IPS DF 6.9 (cell line): ENCODE measurements around the gene GNG12.

ENCODE experiments used
- DNase-seq: peaks from one replicate; pipeline ENCODE4 v3.0.0-alpha.2; 2013; ENCODE audit warnings: low read depth, low spot score
- H3K27ac ChIP-seq: one replicate; pipeline ENCODE4 v1.5.1; 2013; ENCODE audit warnings: low read length, control low read depth
- H3K27me3 ChIP-seq: 2 replicates; pipeline ENCODE4 v1.6.1; 2013; ENCODE audit warnings: mild to moderate bottlenecking, low read length; ENCODE audit not compliant: control insufficient read depth, insufficient read depth
- H3K36me3 ChIP-seq: 2 replicates; pipeline ENCODE4 v1.6.1; 2013; ENCODE audit warnings: low read length; ENCODE audit not compliant: control insufficient read depth, insufficient read depth
- H3K4me1 ChIP-seq: 2 replicates; pipeline ENCODE4 v1.6.1; 2013; ENCODE audit warnings: low read length; ENCODE audit not compliant: control insufficient read depth, insufficient read depth
- H3K4me3 ChIP-seq: 2 replicates; pipeline ENCODE4 v1.5.1; 2013; ENCODE audit warnings: mild to moderate bottlenecking, low read length
- H3K9me3 ChIP-seq: 2 replicates; pipeline ENCODE4 v1.6.1; 2013; ENCODE audit warnings: low read length, inconsistent platforms; ENCODE audit not compliant: control insufficient read depth, insufficient read depth
- WGBS: extraction: QIAGEN DNeasy Blood & Tissue Kit; methylation state at CpG from one replicate; pipeline ENCODE4 v1.1.7; 2013; ENCODE audit warnings: mixed read lengths, missing lambda C conversion rate; ENCODE audit not compliant: insufficient read length, insufficient coverage; 5-methylcytosine and 5-hydroxymethylcytosine counted together

The GNG12 gene

DNA sequence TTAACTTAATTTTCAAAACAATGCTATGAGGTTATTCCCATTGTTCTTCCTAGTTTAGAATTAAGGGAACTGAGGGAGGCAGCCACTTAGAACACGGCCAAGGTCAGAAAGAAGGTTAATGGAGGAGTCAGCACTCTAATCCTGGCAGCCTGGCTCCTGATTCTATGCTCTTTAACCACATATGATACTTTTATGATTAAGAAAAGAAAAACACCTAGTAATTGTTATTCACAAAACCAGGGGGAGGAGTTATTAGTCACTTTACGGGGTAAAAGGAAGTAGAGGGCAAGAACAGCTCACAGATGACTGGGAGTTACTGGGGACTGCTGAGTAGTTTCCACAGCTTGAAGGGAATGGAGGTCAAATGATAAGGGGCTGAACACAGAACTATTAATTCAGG lies 109.6 kb downstream of the GNG12 start:
- WGBS = no CpG with 5 or more reads among the region's 2 CpGs
- Histone ChIP-seq H3K4me1 (peaks cover 4% of the 10 kb centered on the region; the same call in 1 of the 2 replicates), H3K27ac (no peak overlapping the region), H3K9me3 (no peaks in the 10 kb centered on the region), H3K36me3 (no peaks in the 10 kb centered on the region), H3K27me3 (no peaks in the 10 kb centered on the region), H3K4me3 (no peak overlapping the region)
- DNase-seq = no peak

DNA sequence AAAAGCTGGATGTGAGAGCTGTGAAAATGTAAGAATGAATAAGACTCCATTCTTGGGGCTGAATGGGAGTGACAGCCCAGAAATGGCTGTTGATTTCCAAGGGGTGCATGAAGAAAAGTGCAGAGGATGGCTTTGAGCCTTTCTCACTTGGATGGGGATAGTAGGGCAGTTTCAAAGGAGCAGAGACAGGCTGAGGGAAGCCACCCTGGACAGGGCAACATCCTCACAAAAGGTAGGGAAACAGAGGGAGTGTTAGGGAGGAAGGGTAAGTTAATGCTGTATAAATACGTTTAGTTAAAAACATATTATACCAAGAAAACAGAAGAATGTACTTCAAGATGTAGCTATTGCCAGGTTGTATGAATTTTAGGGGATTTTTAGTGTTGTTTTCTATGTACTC lies 110.1 kb downstream of the GNG12 start:
- Histone ChIP-seq H3K27me3 (no peaks in the 10 kb centered on the region), H3K4me1 (peaks cover 4% of the 10 kb centered on the region; the same call in 1 of the 2 replicates), H3K9me3 (no peaks in the 10 kb centered on the region), H3K4me3 (no peak overlapping the region), H3K27ac (no peak overlapping the region), H3K36me3 (no peaks in the 10 kb centered on the region)
- no CpG with 5 or more reads among the region's 1 CpG for WGBS
- no peak for DNase-seq

DNA sequence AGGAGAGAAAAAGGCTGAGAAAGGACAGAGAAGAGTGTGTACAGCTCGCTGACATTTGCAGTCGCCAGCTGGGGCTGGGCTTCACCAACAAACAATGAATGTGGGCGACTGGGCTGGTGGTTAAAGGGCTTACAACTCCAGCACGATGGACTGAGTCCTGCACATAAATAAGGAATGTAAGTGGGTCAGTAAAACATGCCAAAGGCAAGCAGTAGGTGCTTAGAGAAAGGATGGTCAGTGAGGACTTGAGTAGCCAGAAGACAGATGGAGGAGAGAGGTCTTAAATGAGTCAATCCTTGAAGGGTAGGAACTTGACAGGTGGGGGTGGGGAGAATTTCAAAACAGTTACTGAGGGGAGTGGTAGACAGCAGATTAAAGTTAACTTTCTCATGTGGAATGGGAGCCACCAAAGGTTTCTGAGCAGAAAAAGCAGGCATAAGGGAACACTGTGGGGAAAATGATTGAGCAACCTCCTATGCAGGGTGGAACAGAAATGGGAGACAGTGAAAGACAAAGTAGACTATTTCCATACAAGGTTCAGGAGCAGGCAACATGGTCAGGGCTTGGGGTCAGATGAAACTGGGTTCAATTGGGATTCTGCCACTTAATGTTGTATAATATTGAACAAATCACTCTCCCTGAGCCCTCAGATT lies 110.8 kb downstream of the GNG12 start:
- Histone ChIP-seq H3K36me3 (no peaks in the 10 kb centered on the region), H3K4me3 (no peak overlapping the region), H3K27me3 (no peaks in the 10 kb centered on the region), H3K4me1 (peaks cover 4% of the 10 kb centered on the region; the same call in 1 of the 2 replicates), H3K9me3 (no peaks in the 10 kb centered on the region), H3K27ac (no peak overlapping the region)
- WGBS = no CpG with 5 or more reads among the region's 4 CpGs
- DNase-seq = no peak

- no CpG with 5 or more reads among the region's 2 CpGs for WGBS
- Histone ChIP-seq H3K4me1 (peaks cover 4% of the 10 kb centered on the region; the same call in 1 of the 2 replicates), H3K27ac (no peak overlapping the region), H3K4me3 (no peak overlapping the region), H3K27me3 (no peaks in the 10 kb centered on the region), H3K36me3 (no peaks in the 10 kb centered on the region), H3K9me3 (no peaks in the 10 kb centered on the region)
- DNase-seq = no peak
Measured at GRCh38 chr1:67721650-67722291, 111.5 kb downstream of the GNG12 start.

- no peak for DNase-seq
- no peak overlapping the region for H3K4me3 ChIP-seq
- no peaks in the 10 kb centered on the region for H3K9me3 ChIP-seq
- H3K36me3 ChIP-seq = no peaks in the 10 kb centered on the region
- H3K27ac ChIP-seq = no peak overlapping the region
- no peaks in the 10 kb centered on the region for H3K27me3 ChIP-seq
- no CpG with 5 or more reads among the region's 4 CpGs for WGBS
- peaks cover 4% of the 10 kb centered on the region; the same call in 1 of the 2 replicates for H3K4me1 ChIP-seq
Measured at GRCh38 chr1:67721112-67721511, 112.2 kb downstream of the GNG12 start.

- H3K4me3 ChIP-seq = no peak overlapping the region
- H3K36me3 ChIP-seq = no peaks in the 10 kb centered on the region
- H3K9me3 ChIP-seq = no peaks in the 10 kb centered on the region
- no CpG with 5 or more reads among the region's 6 CpGs for WGBS
- H3K4me1 ChIP-seq = peaks cover 4% of the 10 kb centered on the region; the same call in 1 of the 2 replicates
- H3K27ac ChIP-seq = no peak overlapping the region
- no peaks in the 10 kb centered on the region for H3K27me3 ChIP-seq
- DNase-seq = no peak
Measured at GRCh38 chr1:67719329-67720196, 113.7 kb downstream of the GNG12 start.

DNA sequence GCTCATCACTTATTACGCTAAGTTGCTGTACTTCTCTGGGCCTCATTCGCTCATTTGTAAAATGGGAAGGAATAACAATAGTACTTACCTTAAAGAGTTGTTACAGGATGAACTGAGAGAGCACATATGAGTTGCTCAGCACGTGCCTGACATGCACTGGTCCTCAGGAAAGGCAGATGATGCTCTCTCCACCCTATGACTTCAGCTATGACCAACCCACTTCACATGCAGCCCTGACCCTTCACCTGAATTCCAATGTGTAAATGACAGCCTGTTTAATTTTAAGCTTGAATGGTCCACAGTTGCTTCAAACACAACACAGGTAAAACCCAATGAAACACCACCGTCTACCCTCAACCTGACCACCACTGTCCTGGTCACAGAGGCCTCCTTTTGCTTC lies 115.4 kb downstream of the GNG12 start:
- no peak for DNase-seq
- no peak overlapping the region for H3K27ac ChIP-seq
- WGBS = no CpG with 5 or more reads among the region's 4 CpGs
- H3K9me3 ChIP-seq = no peaks in the 10 kb centered on the region
- H3K4me3 ChIP-seq = no peak overlapping the region
- H3K27me3 ChIP-seq = no peaks in the 10 kb centered on the region
- H3K36me3 ChIP-seq = no peaks in the 10 kb centered on the region
- peaks cover 4% of the 10 kb centered on the region; the same call in 1 of the 2 replicates for H3K4me1 ChIP-seq

- no peak overlapping the region for H3K4me3 ChIP-seq
- H3K36me3 ChIP-seq = no peaks in the 10 kb centered on the region
- peaks cover 2% of the 10 kb centered on the region; the same call in 1 of the 2 replicates for H3K4me1 ChIP-seq
- WGBS = no CpG with 5 or more reads among the region's 4 CpGs
- no peak for DNase-seq
- no peaks in the 10 kb centered on the region for H3K9me3 ChIP-seq
- H3K27me3 ChIP-seq = no peaks in the 10 kb centered on the region
- no peak overlapping the region for H3K27ac ChIP-seq
Measured at GRCh38 chr1:67716800-67717199, 116.5 kb downstream of the GNG12 start.

DNA sequence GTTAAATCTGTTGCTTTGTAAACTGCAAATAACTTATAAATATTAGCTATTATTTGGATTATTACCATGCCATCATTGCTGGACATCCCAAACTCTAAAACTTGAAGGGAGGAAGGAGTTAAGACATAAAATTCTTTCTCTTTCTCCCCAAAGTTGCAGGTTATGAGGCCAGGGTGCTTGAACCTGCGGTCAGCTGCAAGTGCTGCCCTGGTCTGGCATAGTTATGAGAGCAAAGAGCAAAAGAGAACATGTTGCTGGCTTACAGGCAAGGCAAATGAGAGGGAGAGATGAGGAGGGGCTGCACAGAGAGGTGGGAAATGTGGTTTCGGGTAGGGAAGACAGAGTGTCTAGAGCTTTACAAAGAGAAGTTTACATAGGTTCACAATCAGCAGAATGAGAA lies 117.4 kb downstream of the GNG12 start:
- H3K9me3 ChIP-seq = no peaks in the 10 kb centered on the region
- no peaks in the 10 kb centered on the region for H3K36me3 ChIP-seq
- no peaks in the 10 kb centered on the region for H3K4me1 ChIP-seq
- no CpG with 5 or more reads among the region's 2 CpGs for WGBS
- no peaks in the 10 kb centered on the region for H3K27me3 ChIP-seq
- DNase-seq = no peak
- H3K4me3 ChIP-seq = no peak overlapping the region
- no peak overlapping the region for H3K27ac ChIP-seq

GRCh38 chr1:67713057-67713846 lies 120.0 kb downstream of the GNG12 start:
- DNase-seq = no peak

More at GRCh38 chr1:67713057-67713846, 120.0 kb downstream of the GNG12 start:
- no peaks in the 10 kb centered on the region for H3K4me1 ChIP-seq
- no peaks in the 10 kb centered on the region for H3K9me3 ChIP-seq
- H3K27me3 ChIP-seq = no peaks in the 10 kb centered on the region
- H3K36me3 ChIP-seq = no peaks in the 10 kb centered on the region
- H3K4me3 ChIP-seq = no peak overlapping the region
- no peak overlapping the region for H3K27ac ChIP-seq
- no CpG with 5 or more reads among the region's 6 CpGs for WGBS
